K562 (cell line): ENCODE data around the gene ANTKMT. TPM values are rescaled to one million over a fixed set of nuclear protein-coding genes. Genes with fewer than 3 reads are reported as not detected.

Experiments
- CUX1 ChIP-seq: fragments of 200-800 bp; sonication (Bioruptor generic); IDR thresholded peaks from 2 replicates; pipeline ENCODE4 v1.6.1; 2016; ENCODE audit warnings: missing genetic modification characterization, missing compliant biosample characterization
- GTF3C2 ChIP-seq: IDR thresholded peaks from 3 replicates; pipeline ENCODE4 v1.6.1; 2011; ENCODE audit warnings: borderline replicate concordance, mild to moderate bottlenecking, moderate library complexity; ENCODE audit not compliant: insufficient read length; ENCODE audit errors: extremely low read depth
- IRF9 ChIP-seq: fragments of 450-650 bp; IDR thresholded peaks from 2 replicates; pipeline ENCODE4 v1.6.1; 2016; ENCODE audit warnings: missing biosample characterization, missing genetic modification characterization
- KDM4B ChIP-seq, 2 experiments: fragments of 450-650 bp in 1 of 2; sonication (generic) in 1 of 2; IDR thresholded peaks; 2 replicates each; pipeline ENCODE4 v1.6.1; 2016 to 2017; ENCODE audit warnings: borderline replicate concordance in 2 of 2, antibody characterized with exemption in 1 of 2, low read depth in 1 of 2, mild to moderate bottlenecking in 1 of 2
- MBD1 ChIP-seq: fragments of 250-450 bp; sonication (Bioruptor Pico); IDR thresholded peaks from 2 replicates; pipeline ENCODE4 v1.8.0; 2022; ENCODE audit warnings: inconsistent platforms
- MTA2 ChIP-seq: fragments of 450-650 bp; IDR thresholded peaks from 2 replicates; pipeline ENCODE4 v1.6.1; 2016; ENCODE audit warnings: low read depth
- NCOA4 ChIP-seq: fragments of 450-650 bp; IDR thresholded peaks from 2 replicates; pipeline ENCODE4 v1.6.1; 2018; ENCODE audit warnings: mild to moderate bottlenecking; ENCODE audit not compliant: partially characterized antibody
- RNF219 ChIP-seq: fragments of 250-450 bp; sonication (Bioruptor Pico); IDR thresholded peaks from 2 replicates; pipeline ENCODE4 v1.5.0; 2022; ENCODE audit warnings: mild to moderate bottlenecking
- SMAD3 ChIP-seq: fragments of 450-650 bp; formaldehyde crosslinking; conservative IDR thresholded peaks from 2 replicates; pipeline ENCODE4 v1.4.0; 2020; ENCODE audit warnings: mild to moderate bottlenecking
- TRIM24 ChIP-seq, 2 experiments: fragments of 450-650 bp; IDR thresholded peaks; 2 replicates each; pipeline ENCODE4 v1.6.1; 2016
- ZFP30 ChIP-seq: fragments of 250-450 bp; sonication (Bioruptor Pico); IDR thresholded peaks from 2 replicates; pipeline ENCODE4 v1.8.0; 2022; ENCODE audit warnings: moderate library complexity, mild to moderate bottlenecking, inconsistent platforms, borderline replicate concordance
- ZNF217 ChIP-seq: sonication (generic); formaldehyde crosslinking; IDR thresholded peaks from 2 replicates; pipeline ENCODE4 v1.8.0; 2022; ENCODE audit warnings: mild to moderate bottlenecking, missing genetic modification reagents
- ZNF583 ChIP-seq: fragments of 250-450 bp; sonication (Bioruptor Pico); IDR thresholded peaks from 2 replicates; pipeline ENCODE4 v1.4.0; 2020
- ZNF699 ChIP-seq: fragments of 250-450 bp; sonication (Bioruptor Pico); IDR thresholded peaks from 2 replicates; pipeline ENCODE4 v1.8.0; 2021; ENCODE audit warnings: mild to moderate bottlenecking, moderate library complexity; ENCODE audit not compliant: insufficient replicate concordance
- polyA plus RNA-seq, 8 experiments: library from polyadenylated mRNA; depleted of rRNA in 4 of 8; stranded (reverse) in 5 of 8; unstranded in 3 of 8; fragments of >200 nt; fragmentation: Nextera tagmentation in 2 of 8; fragmentation: Illumina TruSeq in 1 of 8; extraction: Ambion mirVana in 2 of 8; extraction: Trizol in 1 of 8; gene quantifications; 2 replicates each; pipeline versions ENCODE4 v1.2.1 to v1.2.3, GENCODE V29; 2011 to 2014; ENCODE audit warnings: inconsistent platforms in 1 of 8, missing spikeins in 1 of 8
- total RNA-seq, 7 experiments: library from RNA; depleted of rRNA in 6 of 7; stranded (reverse); fragments of >200 nt in 6 of 7; fragmentation: Illumina TruSeq in 2 of 7; extraction: Trizol in 2 of 7; gene quantifications; 2 replicates each; pipeline versions ENCODE4 v1.2.1 to v1.2.3, GENCODE V29; 2011 to 2021; ENCODE audit warnings: low replicate concordance in 1 of 7

Gene ANTKMT
- total and polyA plus RNA-seq, 9 of the 15 experiments (the other 6 are each of a cell fraction or from before 2014, with no cell fraction given), result 0.58 to 217 (median 19.1) TPM

- TF ChIP-seq GTF3C2, result no peak
- no peak for TF ChIP-seq ZNF217
- no peak for TF ChIP-seq MTA2
- TF ChIP-seq MBD1 (CRISPR knock-in tag), result no peak
- TF ChIP-seq KDM4B (IDR thresholded peaks at IDR 0.05; ENCODE audit: borderline replicate concordance in 2 of 2, low read depth in 1 of 2), result no peak
- TF ChIP-seq IRF9 (tag), result no peak
- TF ChIP-seq ZNF583 (CRISPR knock-in tag), result no peak
- no peak for TF ChIP-seq CUX1 (CRISPR knock-in tag)
- no peak for TF ChIP-seq NCOA4
- TF ChIP-seq ZFP30 (CRISPR knock-in tag), result no peak
- TF ChIP-seq ZNF699 (CRISPR knock-in tag), result no peak
- no peak for TF ChIP-seq RNF219 (CRISPR knock-in tag)
- no peak for TF ChIP-seq TRIM24 (IDR thresholded peaks at IDR 0.05)
- TF ChIP-seq SMAD3 (CRISPR knock-in tag), result no peak
Measured at GRCh38 chr16:683396-684070, 37.4 kb upstream of the ANTKMT start (continued).
